HCT116 (cell line): ENCODE measurements around the gene SPTB. TPM values are rescaled to one million over a fixed set of nuclear protein-coding genes. Genes with fewer than 3 reads are reported as not detected.

Source experiments
- ATAC-seq: fragments of 200-7000 bp; cut with Tn5 transposase; 2 replicates; pipeline ENCODE4 v1.9.1; 2020; ENCODE audit warnings: mild to moderate bottlenecking, moderate library complexity
- BruUV-seq: library from RNA; stranded (reverse); fragments of 400-500 nt; replicated peaks from 2 replicates; lab custom pipeline; 2021; lab: Mats Ljungman, UMichigan
- CTCF ChIA-PET: fragments of 300-600 bp; sonication (Branson Sonifier 250); formaldehyde crosslinking; loops from one replicate; lab custom pipeline; 2021; ENCODE audit warnings: antibody characterized with exemption; lab: Charles Lee
- POLR2A ChIA-PET: fragments of 300-600, 350-600 bp; sonication (Branson Sonifier 250); formaldehyde crosslinking; loops from one replicate; lab custom pipeline; 2021; ENCODE audit warnings: antibody characterized with exemption; lab: Charles Lee
- RAD21 ChIA-PET, 2 experiments: fragments of 300-600 bp; sonication (Branson Sonifier 250); formaldehyde crosslinking; loops; one replicate each; lab custom pipeline; 2023; ENCODE audit warnings: low total read pairs in 2 of 2; ENCODE audit not compliant: uncharacterized antibody in 2 of 2, unreplicated experiment in 2 of 2, low non-redundant PET in 1 of 2; lab: Charles Lee
- DNase-seq: peaks from one replicate; pipeline ENCODE4 v3.0.0-alpha.2; 2010; ENCODE audit warnings: low read depth, low spot score
- H2AFZ ChIP-seq: fragments of 200-600 bp; shearing (Covaris generic), sonication (generic); 2 replicates; pipeline ENCODE4 v1.6.1; 2017; ENCODE audit warnings: low read depth, mixed run types, mixed read lengths, antibody characterized with exemption, low read length; ENCODE audit not compliant: poor library complexity, severe bottlenecking
- H3K27ac ChIP-seq: 2 replicates; pipeline ENCODE4 v1.5.1; 2012; ENCODE audit warnings: low read depth, low read length
- H3K27me3 ChIP-seq: fragments of 200-600 bp; sonication (generic); 2 replicates; pipeline ENCODE4 v1.6.1; 2016; ENCODE audit warnings: mixed run types, low read length, mixed read lengths; ENCODE audit not compliant: insufficient read depth
- H3K36me3 ChIP-seq, 2 experiments: fragments of 200-500 bp in 1 of 2; fragments of 200-600 bp in 1 of 2; sonication (Bioruptor generic) in 1 of 2; sonication (generic) in 1 of 2; 2 replicates each; pipeline versions ENCODE4 v1.5.1 to v1.6.1; 2014 to 2016; ENCODE audit warnings: low read length in 2 of 2, inconsistent platforms in 1 of 2, mixed read lengths in 1 of 2, mixed run types in 1 of 2; ENCODE audit not compliant: insufficient read depth in 2 of 2, control insufficient read depth in 1 of 2
- H3K4me1 ChIP-seq, 2 experiments: fragments of 200-600 bp in 1 of 2; sonication (generic) in 1 of 2; 2 replicates each; pipeline versions ENCODE4 v1.5.1 to v1.6.1; 2012 to 2017; ENCODE audit warnings: low read length in 2 of 2, inconsistent platforms in 1 of 2, mild to moderate bottlenecking in 1 of 2, mixed read lengths in 1 of 2, mixed run types in 1 of 2, moderate library complexity in 1 of 2; ENCODE audit not compliant: insufficient read depth in 2 of 2, control insufficient read depth in 1 of 2
- H3K4me2 ChIP-seq: fragments of 200-600 bp; sonication (generic); 2 replicates; pipeline ENCODE4 v1.6.1; 2017; ENCODE audit warnings: mixed run types, low read length, mixed read lengths
- H3K4me3 ChIP-seq, 2 experiments: fragments of 200-600 bp in 1 of 2; sonication (generic) in 1 of 2; replicated peaks in 1 of 2; 2 replicates each; pipeline ENCODE4 v1.5.1; 2011 to 2016; ENCODE audit warnings: low read length in 2 of 2, control low read depth in 1 of 2, low read depth in 1 of 2, mild to moderate bottlenecking in 1 of 2, mixed read lengths in 1 of 2, mixed run types in 1 of 2
- H3K79me2 ChIP-seq: fragments of 200-600 bp; sonication (generic); 2 replicates; pipeline ENCODE4 v1.6.1; 2017; ENCODE audit warnings: mild to moderate bottlenecking, mixed run types, low read length, moderate library complexity, mixed read lengths; ENCODE audit not compliant: insufficient read depth
- H3K9ac ChIP-seq: fragments of 200-600 bp; sonication (generic); 2 replicates; pipeline ENCODE4 v1.6.1; 2016; ENCODE audit warnings: low read length, mixed read lengths
- H3K9me2 ChIP-seq: fragments of 200-600 bp; sonication (generic), shearing (Covaris generic); 2 replicates; pipeline ENCODE4 v1.6.1; 2017; ENCODE audit warnings: mixed run types, mild to moderate bottlenecking, moderate library complexity; ENCODE audit not compliant: insufficient read depth
- H3K9me3 ChIP-seq, 2 experiments: fragments of 200-500 bp in 1 of 2; fragments of 200-600 bp in 1 of 2; sonication (Bioruptor generic) in 1 of 2; sonication (generic) in 1 of 2; 2 replicates each; pipeline ENCODE4 v1.6.1; 2014 to 2017; ENCODE audit warnings: low read length in 2 of 2, mixed read lengths in 2 of 2, inconsistent platforms in 1 of 2, low read depth in 1 of 2, mild to moderate bottlenecking in 1 of 2, mixed run types in 1 of 2, moderate library complexity in 1 of 2; ENCODE audit not compliant: control insufficient read depth in 1 of 2, insufficient read depth in 1 of 2
- H4K20me1 ChIP-seq: fragments of 200-600 bp; sonication (generic), shearing (Covaris generic); 2 replicates; pipeline ENCODE4 v1.6.1; 2017; ENCODE audit warnings: mixed run types, mild to moderate bottlenecking, moderate library complexity; ENCODE audit not compliant: insufficient read depth
- CBX3 ChIP-seq: IDR thresholded peaks from 2 replicates; pipeline ENCODE4 v1.6.1; 2012; ENCODE audit warnings: low read depth
- CEBPB ChIP-seq: IDR thresholded peaks from 2 replicates; pipeline ENCODE4 v1.6.1; 2012; ENCODE audit warnings: low read depth
- ELF1 ChIP-seq: IDR thresholded peaks from 2 replicates; pipeline ENCODE4 v1.6.1; 2012; ENCODE audit warnings: low read depth, borderline replicate concordance
- POLR2A ChIP-seq: IDR thresholded peaks from 2 replicates; pipeline ENCODE4 v1.7.0; 2011; ENCODE audit warnings: borderline replicate concordance; ENCODE audit not compliant: insufficient read depth, insufficient read length; ENCODE audit errors: extremely low read depth
- POLR2AphosphoS5 ChIP-seq: IDR thresholded peaks from 2 replicates; pipeline ENCODE4 v1.6.1; 2011; ENCODE audit warnings: mild to moderate bottlenecking, low read depth, low read length, moderate library complexity
- RAD21 ChIP-seq: IDR thresholded peaks from 2 replicates; pipeline ENCODE4 v1.6.1; 2012; ENCODE audit warnings: low read depth, mild to moderate bottlenecking
- SIN3A ChIP-seq: IDR thresholded peaks from 2 replicates; pipeline ENCODE4 v1.6.1; 2012; ENCODE audit warnings: low read depth
- SRF ChIP-seq: IDR thresholded peaks from 2 replicates; pipeline ENCODE4 v1.6.1; 2012; ENCODE audit warnings: low read depth
- TCF7L2 ChIP-seq: IDR thresholded peaks from 2 replicates; pipeline ENCODE4 v1.7.0; 2011; ENCODE audit warnings: borderline replicate concordance, inconsistent platforms; ENCODE audit not compliant: insufficient read depth, insufficient read length; ENCODE audit errors: extremely low read depth
- YY1 ChIP-seq: IDR thresholded peaks from 2 replicates; pipeline ENCODE4 v1.6.1; 2011; ENCODE audit warnings: low read length, low read depth, moderate library complexity, mild to moderate bottlenecking; ENCODE audit not compliant: insufficient replicate concordance; ENCODE audit errors: extremely low read depth
- intact Hi-C: fragments of 100-400 bp; cut with micrococcal nuclease; formaldehyde crosslinking; loops from 2 replicates; pipeline ENCODE4 v1.10.0; 2022
- total RNA-seq: library from RNA; stranded (reverse); gene quantifications from one replicate; pipeline ENCODE4 v1.2.1, GENCODE V29; 2021; ENCODE audit not compliant: unreplicated experiment
- TF ChIP-seq, protein P1 (sequence below): IDR thresholded peaks from 2 replicates; pipeline ENCODE4 v1.6.1; 2012; ENCODE audit warnings: low read depth
- TF ChIP-seq, protein P2 (sequence below): IDR thresholded peaks from 2 replicates; pipeline ENCODE4 v1.6.1; 2012

SPTB gene
- total RNA-seq, 1 experiment from 2014 or later: 4.2 TPM

DNA sequence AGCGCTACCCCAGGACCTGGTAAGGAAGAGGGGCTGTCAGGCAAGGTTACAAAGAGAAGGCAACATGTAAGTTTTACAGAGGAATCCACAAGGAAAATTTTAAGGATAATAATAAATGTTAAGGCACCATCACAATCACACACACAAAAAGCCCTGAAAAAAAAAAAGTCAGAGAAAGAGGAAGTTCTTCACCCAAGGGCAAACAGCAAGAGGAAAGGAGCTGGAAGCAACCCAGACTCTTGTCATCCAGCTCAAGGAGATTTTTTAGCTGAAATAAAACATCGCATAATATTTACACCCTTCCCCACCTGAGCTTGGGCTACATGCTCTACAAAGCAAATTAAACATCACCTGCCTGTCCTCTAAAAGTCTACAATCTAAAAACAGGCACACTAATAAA lies 9.5 kb downstream of the SPTB start:
- no peak for DNase-seq
- no peaks in the 10 kb centered on the region for H3K4me1 ChIP-seq
- no peaks in the 10 kb centered on the region for H4K20me1 ChIP-seq
- no TSS peak for BruUV-seq
- H3K9me2 ChIP-seq: no peaks in the 10 kb centered on the region
- CTCF ChIA-PET: no interaction called here
- no peak overlapping the region for H2AFZ ChIP-seq
- H3K27ac ChIP-seq: no peak overlapping the region
- H3K27me3 ChIP-seq: no peaks in the 10 kb centered on the region
- RAD21 ChIA-PET: no interaction called here
- no peaks in the 10 kb centered on the region for H3K79me2 ChIP-seq
- intact Hi-C loops: no loop called here
- no peak for TF ChIP-seq POLR2AphosphoS5
- TF ChIP-seq, all 23 proteins: peak for 0
- Histone ChIP-seq H3K4me2 (no peak overlapping the region), H3K36me3 (no peaks in the 10 kb centered on the region), H3K4me3 (no peak overlapping the region), H3K9ac (no peak overlapping the region), H3K9me3 (no peaks in the 10 kb centered on the region)
- POLR2A ChIA-PET: no interaction called here
- no peak for ATAC-seq

DNA sequence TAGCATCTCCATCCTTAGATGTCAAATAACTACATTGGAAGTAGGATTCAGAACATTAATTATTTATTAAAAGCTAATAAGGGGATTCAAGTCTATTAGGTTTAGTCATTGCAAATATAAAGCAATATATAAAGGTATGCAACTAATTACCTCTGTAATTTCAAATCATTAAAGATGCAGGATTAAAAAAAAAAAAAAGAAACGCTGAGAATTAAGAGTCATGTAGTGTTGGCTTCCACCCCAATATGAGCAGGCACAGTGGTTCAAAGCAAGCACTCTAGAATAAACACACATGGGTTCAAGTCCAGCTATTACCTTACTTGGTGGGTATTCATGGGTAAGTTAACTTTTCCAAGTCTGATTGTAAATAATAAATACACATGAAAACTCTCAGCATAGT lies 10.9 kb downstream of the SPTB start:
- Histone ChIP-seq H3K9ac (no peak overlapping the region), H4K20me1 (no peaks in the 10 kb centered on the region), H3K27ac (no peak overlapping the region), H3K4me1 (no peaks in the 10 kb centered on the region), H3K36me3 (no peaks in the 10 kb centered on the region), H3K27me3 (no peaks in the 10 kb centered on the region), H3K4me2 (no peak overlapping the region), H3K9me3 (no peaks in the 10 kb centered on the region), H3K79me2 (no peaks in the 10 kb centered on the region), H2AFZ (no peak overlapping the region), H3K4me3 (no peak overlapping the region), H3K9me2 (no peaks in the 10 kb centered on the region)
- CTCF ChIA-PET: no interaction called here
- no peak for TF ChIP-seq TCF7L2
- no peak for TF ChIP-seq CBX3
- TF ChIP-seq POLR2A: no peak
- TF ChIP-seq POLR2AphosphoS5: no peak
- TF ChIP-seq CEBPB: no peak
- no peak for TF ChIP-seq ELF1
- TF ChIP-seq, protein P1, sequence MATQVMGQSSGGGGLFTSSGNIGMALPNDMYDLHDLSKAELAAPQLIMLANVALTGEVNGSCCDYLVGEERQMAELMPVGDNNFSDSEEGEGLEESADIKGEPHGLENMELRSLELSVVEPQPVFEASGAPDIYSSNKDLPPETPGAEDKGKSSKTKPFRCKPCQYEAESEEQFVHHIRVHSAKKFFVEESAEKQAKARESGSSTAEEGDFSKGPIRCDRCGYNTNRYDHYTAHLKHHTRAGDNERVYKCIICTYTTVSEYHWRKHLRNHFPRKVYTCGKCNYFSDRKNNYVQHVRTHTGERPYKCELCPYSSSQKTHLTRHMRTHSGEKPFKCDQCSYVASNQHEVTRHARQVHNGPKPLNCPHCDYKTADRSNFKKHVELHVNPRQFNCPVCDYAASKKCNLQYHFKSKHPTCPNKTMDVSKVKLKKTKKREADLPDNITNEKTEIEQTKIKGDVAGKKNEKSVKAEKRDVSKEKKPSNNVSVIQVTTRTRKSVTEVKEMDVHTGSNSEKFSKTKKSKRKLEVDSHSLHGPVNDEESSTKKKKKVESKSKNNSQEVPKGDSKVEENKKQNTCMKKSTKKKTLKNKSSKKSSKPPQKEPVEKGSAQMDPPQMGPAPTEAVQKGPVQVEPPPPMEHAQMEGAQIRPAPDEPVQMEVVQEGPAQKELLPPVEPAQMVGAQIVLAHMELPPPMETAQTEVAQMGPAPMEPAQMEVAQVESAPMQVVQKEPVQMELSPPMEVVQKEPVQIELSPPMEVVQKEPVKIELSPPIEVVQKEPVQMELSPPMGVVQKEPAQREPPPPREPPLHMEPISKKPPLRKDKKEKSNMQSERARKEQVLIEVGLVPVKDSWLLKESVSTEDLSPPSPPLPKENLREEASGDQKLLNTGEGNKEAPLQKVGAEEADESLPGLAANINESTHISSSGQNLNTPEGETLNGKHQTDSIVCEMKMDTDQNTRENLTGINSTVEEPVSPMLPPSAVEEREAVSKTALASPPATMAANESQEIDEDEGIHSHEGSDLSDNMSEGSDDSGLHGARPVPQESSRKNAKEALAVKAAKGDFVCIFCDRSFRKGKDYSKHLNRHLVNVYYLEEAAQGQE: no peak
- TF ChIP-seq RAD21: no peak
- TF ChIP-seq SRF: no peak
- no peak for TF ChIP-seq SIN3A
- TF ChIP-seq, protein P2, sequence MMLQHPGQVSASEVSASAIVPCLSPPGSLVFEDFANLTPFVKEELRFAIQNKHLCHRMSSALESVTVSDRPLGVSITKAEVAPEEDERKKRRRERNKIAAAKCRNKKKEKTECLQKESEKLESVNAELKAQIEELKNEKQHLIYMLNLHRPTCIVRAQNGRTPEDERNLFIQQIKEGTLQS: no peak
- TF ChIP-seq YY1: no peak
- RAD21 ChIA-PET: no interaction called here
- ATAC-seq: no peak
- POLR2A ChIA-PET: interaction anchor here (1.0 kb wide), 1 partner anchor 12 kb away, joined by 5 read pairs; no protein-coding TSS in a partner anchor
- intact Hi-C loops: no loop called here
- BruUV-seq: no TSS peak
- no peak for DNase-seq
